Panc1 (cell line): Measurements from ENCODE around the gene MEF2A. TPM values are rescaled to one million over a fixed set of nuclear protein-coding genes. Genes with fewer than 3 reads are reported as not detected.

ENCODE experiments used
- ATAC-seq: fragments of 200-7000 bp; cut with Tn5 transposase; 2 replicates; pipeline ENCODE4 v1.9.1; 2020; ENCODE audit warnings: mild to moderate bottlenecking, moderate library complexity
- BruUV-seq: library from RNA; stranded (reverse); fragments of 400-500 nt; replicated peaks from 2 replicates; lab custom pipeline; 2021; lab: Mats Ljungman, UMichigan
- CTCF ChIA-PET: fragments of 300-600 bp; sonication (Branson Sonifier 250); formaldehyde crosslinking; loops from one replicate; lab custom pipeline; 2022; ENCODE audit warnings: antibody characterized with exemption; lab: Charles Lee
- POLR2A ChIA-PET: fragments of 300-600 bp; sonication (Branson Sonifier 250); formaldehyde crosslinking; loops from one replicate; lab custom pipeline; 2022; ENCODE audit warnings: antibody characterized with exemption; lab: Charles Lee
- DNase-seq: peaks from one replicate; pipeline ENCODE4 v3.0.0-alpha.2; 2010; ENCODE audit warnings: low read depth, low spot score
- H3K27ac ChIP-seq: 2 replicates; pipeline ENCODE4 v1.5.1; 2011; ENCODE audit warnings: mild to moderate bottlenecking, low read length, inconsistent platforms
- H3K27me3 ChIP-seq: fragments of 200-500 bp; sonication (Bioruptor generic); 2 replicates; pipeline ENCODE4 v1.6.0; 2014; ENCODE audit warnings: low read length, inconsistent platforms; ENCODE audit not compliant: control insufficient read depth, insufficient read depth
- H3K36me3 ChIP-seq: fragments of 200-500 bp; sonication (Bioruptor generic); 2 replicates; pipeline ENCODE4 v1.5.1; 2014; ENCODE audit warnings: inconsistent platforms, mild to moderate bottlenecking, low read length, moderate library complexity; ENCODE audit not compliant: control insufficient read depth, insufficient read depth
- H3K4me1 ChIP-seq: 2 replicates; pipeline ENCODE4 v1.5.1; 2011; ENCODE audit warnings: inconsistent platforms, mild to moderate bottlenecking, low read length, moderate library complexity; ENCODE audit not compliant: control insufficient read depth, insufficient read depth
- H3K4me3 ChIP-seq, 2 experiments: 2 replicates each; pipeline ENCODE4 v1.5.1; 2011 to 2012; ENCODE audit warnings: low read depth in 2 of 2, low read length in 2 of 2, mild to moderate bottlenecking in 2 of 2, inconsistent platforms in 1 of 2, moderate library complexity in 1 of 2
- H3K9me3 ChIP-seq: fragments of 200-500 bp; sonication (Bioruptor generic); 2 replicates; pipeline ENCODE4 v1.5.1; 2014; ENCODE audit warnings: low read depth, mild to moderate bottlenecking, inconsistent platforms, low read length, moderate library complexity; ENCODE audit not compliant: control insufficient read depth, insufficient read depth
- CTCF ChIP-seq: fragments of 450-650 bp; IDR thresholded peaks from 2 replicates; pipeline ENCODE4 v1.5.1; 2017; ENCODE audit warnings: mild to moderate bottlenecking
- POLR2AphosphoS5 ChIP-seq: IDR thresholded peaks from 2 replicates; pipeline ENCODE4 v1.6.1; 2012; ENCODE audit warnings: mild to moderate bottlenecking, low read depth, low read length, moderate library complexity
- SIN3A ChIP-seq: IDR thresholded peaks from 2 replicates; pipeline ENCODE4 v1.6.1; 2012; ENCODE audit warnings: low read depth, mild to moderate bottlenecking, low read length, moderate library complexity, borderline replicate concordance; ENCODE audit not compliant: insufficient read depth
- TCF7L2 ChIP-seq: IDR thresholded peaks from 2 replicates; pipeline ENCODE4 v1.6.1; 2011; ENCODE audit warnings: mild to moderate bottlenecking, low read depth, low read length, inconsistent platforms
- in situ Hi-C: cut with HindIII; loops from 2 replicates; pipeline ENCODE4 v1.10.0; 2016; ENCODE audit warnings: low sequenced_read_pairs, low pct_unique_long_range_greater_than_20kb
- intact Hi-C: fragments of 100-400 bp; cut with micrococcal nuclease; formaldehyde crosslinking; loops from one replicate; pipeline ENCODE4 v1.10.0; 2022; ENCODE audit not compliant: unreplicated experiment
- total RNA-seq: library from RNA; stranded (reverse); gene quantifications from one replicate; pipeline ENCODE4 v1.2.1, GENCODE V29; 2021; ENCODE audit not compliant: unreplicated experiment
- TF ChIP-seq, protein P1 (sequence below), 2 experiments: IDR thresholded peaks; 2 replicates each; pipeline ENCODE4 v1.6.1; 2011 to 2012; ENCODE audit warnings: low read depth in 2 of 2, control low read depth in 1 of 2, low read length in 1 of 2, mild to moderate bottlenecking in 1 of 2, moderate library complexity in 1 of 2; ENCODE audit not compliant: insufficient read depth in 1 of 2

The MEF2A gene
- total RNA-seq, 1 experiment from 2014 or later, result 31.1 TPM

DNA sequence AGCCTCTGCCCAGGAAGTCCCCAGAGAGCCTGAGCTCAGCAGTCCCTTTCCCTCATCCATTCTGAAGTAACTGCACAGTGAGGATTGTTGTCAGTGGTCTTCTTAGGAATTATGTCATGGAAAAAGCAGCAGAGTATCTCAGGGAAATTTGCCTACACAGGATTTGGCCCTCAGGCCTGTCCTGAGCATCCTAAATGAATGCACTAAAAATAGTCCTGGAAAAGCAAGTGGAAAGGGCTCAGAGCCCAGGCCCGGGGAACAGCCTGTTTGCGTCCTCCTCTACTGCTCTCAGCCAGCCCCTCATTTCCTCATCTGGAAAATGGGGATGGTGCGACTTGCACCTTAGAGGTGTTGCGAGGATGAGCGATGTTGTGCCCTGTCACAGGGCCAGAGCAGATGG is 145.8 kb downstream of the MEF2A start:
- Histone ChIP-seq H3K27ac (no peak overlapping the region), H3K36me3 (peaks cover 2% of the 10 kb centered on the region), H3K4me1 (no peaks in the 10 kb centered on the region), H3K4me3 (no peak overlapping the region), H3K9me3 (no peaks in the 10 kb centered on the region), H3K27me3 (no peaks in the 10 kb centered on the region)
- intact Hi-C loops (no loop called here), in situ Hi-C loops (no loop called here)
- ChIA-PET POLR2A (no interaction called here), CTCF (no interaction called here)
- DNase-seq (no peak), ATAC-seq (no peak)
- TF ChIP-seq SIN3A (no peak), POLR2AphosphoS5 (no peak), CTCF (no peak), TCF7L2 (no peak)
- TF ChIP-seq, protein P1, sequence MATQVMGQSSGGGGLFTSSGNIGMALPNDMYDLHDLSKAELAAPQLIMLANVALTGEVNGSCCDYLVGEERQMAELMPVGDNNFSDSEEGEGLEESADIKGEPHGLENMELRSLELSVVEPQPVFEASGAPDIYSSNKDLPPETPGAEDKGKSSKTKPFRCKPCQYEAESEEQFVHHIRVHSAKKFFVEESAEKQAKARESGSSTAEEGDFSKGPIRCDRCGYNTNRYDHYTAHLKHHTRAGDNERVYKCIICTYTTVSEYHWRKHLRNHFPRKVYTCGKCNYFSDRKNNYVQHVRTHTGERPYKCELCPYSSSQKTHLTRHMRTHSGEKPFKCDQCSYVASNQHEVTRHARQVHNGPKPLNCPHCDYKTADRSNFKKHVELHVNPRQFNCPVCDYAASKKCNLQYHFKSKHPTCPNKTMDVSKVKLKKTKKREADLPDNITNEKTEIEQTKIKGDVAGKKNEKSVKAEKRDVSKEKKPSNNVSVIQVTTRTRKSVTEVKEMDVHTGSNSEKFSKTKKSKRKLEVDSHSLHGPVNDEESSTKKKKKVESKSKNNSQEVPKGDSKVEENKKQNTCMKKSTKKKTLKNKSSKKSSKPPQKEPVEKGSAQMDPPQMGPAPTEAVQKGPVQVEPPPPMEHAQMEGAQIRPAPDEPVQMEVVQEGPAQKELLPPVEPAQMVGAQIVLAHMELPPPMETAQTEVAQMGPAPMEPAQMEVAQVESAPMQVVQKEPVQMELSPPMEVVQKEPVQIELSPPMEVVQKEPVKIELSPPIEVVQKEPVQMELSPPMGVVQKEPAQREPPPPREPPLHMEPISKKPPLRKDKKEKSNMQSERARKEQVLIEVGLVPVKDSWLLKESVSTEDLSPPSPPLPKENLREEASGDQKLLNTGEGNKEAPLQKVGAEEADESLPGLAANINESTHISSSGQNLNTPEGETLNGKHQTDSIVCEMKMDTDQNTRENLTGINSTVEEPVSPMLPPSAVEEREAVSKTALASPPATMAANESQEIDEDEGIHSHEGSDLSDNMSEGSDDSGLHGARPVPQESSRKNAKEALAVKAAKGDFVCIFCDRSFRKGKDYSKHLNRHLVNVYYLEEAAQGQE (IDR thresholded peaks at IDR 0.05; ENCODE audit: insufficient read depth in 1 of 2, low read depth in 2 of 2, low read length in 1 of 2), result no peak
- no TSS peak for BruUV-seq

- in situ Hi-C loops, result no loop called here
- Histone ChIP-seq H3K9me3 (no peaks in the 10 kb centered on the region), H3K27ac (no peak overlapping the region), H3K27me3 (no peaks in the 10 kb centered on the region), H3K4me1 (no peaks in the 10 kb centered on the region), H3K36me3 (peaks cover 2% of the 10 kb centered on the region), H3K4me3 (no peak overlapping the region)
- DNase-seq (no peak), ATAC-seq (no peak)
- BruUV-seq, result no TSS peak
- intact Hi-C loops, result no loop called here
- TF ChIP-seq, protein P1 (IDR thresholded peaks at IDR 0.05; ENCODE audit: insufficient read depth in 1 of 2, low read depth in 2 of 2, low read length in 1 of 2), result no peak
- no peak for TF ChIP-seq CTCF
- TF ChIP-seq SIN3A, result no peak
- TF ChIP-seq POLR2AphosphoS5, result no peak
- no peak for TF ChIP-seq TCF7L2
- POLR2A ChIA-PET, result no interaction called here
- CTCF ChIA-PET, result no interaction called here
Observed at GRCh38 chr15:99712415-99712814, 146.6 kb downstream of the MEF2A start.
